Parathyroid adenoma (tissue), 2 donors: Measurements from ENCODE around the gene CTNNAL1.

Experiments
- H2AFZ ChIP-seq: fragments of 300-600 bp; sonication (generic); one replicate; pipeline ENCODE4 v1.7.0; 2017; ENCODE audit warnings: antibody characterized with exemption, mild to moderate bottlenecking
- H3K27ac ChIP-seq: fragments of 300-600 bp; sonication (generic); one replicate; pipeline ENCODE4 v1.7.0; 2017
- H3K27me3 ChIP-seq: fragments of 300-600 bp; sonication (generic); one replicate; pipeline ENCODE4 v1.7.0; 2017; ENCODE audit warnings: low read length; ENCODE audit not compliant: control insufficient read depth, insufficient read depth
- H3K36me3 ChIP-seq: fragments of 300-600 bp; sonication (generic); one replicate; pipeline ENCODE4 v1.7.0; 2017; ENCODE audit warnings: low read length; ENCODE audit not compliant: control insufficient read depth, insufficient read depth
- H3K4me1 ChIP-seq: fragments of 300-600 bp; sonication (generic); one replicate; pipeline ENCODE4 v1.7.0; 2017; ENCODE audit warnings: control low read depth
- H3K4me2 ChIP-seq: fragments of 300-600 bp; sonication (generic); one replicate; pipeline ENCODE4 v1.7.0; 2017; ENCODE audit warnings: low read length
- H3K4me3 ChIP-seq: fragments of 300-600 bp; sonication (generic); one replicate; pipeline ENCODE4 v1.7.0; 2017; ENCODE audit warnings: low read depth, low read length
- H3K79me2 ChIP-seq: fragments of 300-600 bp; sonication (generic); one replicate; pipeline ENCODE4 v1.7.0; 2017; ENCODE audit warnings: control low read depth
- H3K9ac ChIP-seq: fragments of 300-600 bp; sonication (generic); one replicate; pipeline ENCODE4 v1.7.0; 2017; ENCODE audit warnings: mild to moderate bottlenecking
- H3K9me3 ChIP-seq: fragments of 300-600 bp; sonication (generic); one replicate; pipeline ENCODE4 v1.7.0; 2017; ENCODE audit warnings: low read length; ENCODE audit not compliant: control insufficient read depth
- CTCF ChIP-seq: fragments of 300-600 bp; sonication (generic); IDR thresholded peaks from one replicate; pipeline ENCODE4 v1.7.0; 2017; ENCODE audit warnings: antibody characterized with exemption, mild to moderate bottlenecking
- donor health status: primary hyperparathyroidism.

CTNNAL1 gene

DNA sequence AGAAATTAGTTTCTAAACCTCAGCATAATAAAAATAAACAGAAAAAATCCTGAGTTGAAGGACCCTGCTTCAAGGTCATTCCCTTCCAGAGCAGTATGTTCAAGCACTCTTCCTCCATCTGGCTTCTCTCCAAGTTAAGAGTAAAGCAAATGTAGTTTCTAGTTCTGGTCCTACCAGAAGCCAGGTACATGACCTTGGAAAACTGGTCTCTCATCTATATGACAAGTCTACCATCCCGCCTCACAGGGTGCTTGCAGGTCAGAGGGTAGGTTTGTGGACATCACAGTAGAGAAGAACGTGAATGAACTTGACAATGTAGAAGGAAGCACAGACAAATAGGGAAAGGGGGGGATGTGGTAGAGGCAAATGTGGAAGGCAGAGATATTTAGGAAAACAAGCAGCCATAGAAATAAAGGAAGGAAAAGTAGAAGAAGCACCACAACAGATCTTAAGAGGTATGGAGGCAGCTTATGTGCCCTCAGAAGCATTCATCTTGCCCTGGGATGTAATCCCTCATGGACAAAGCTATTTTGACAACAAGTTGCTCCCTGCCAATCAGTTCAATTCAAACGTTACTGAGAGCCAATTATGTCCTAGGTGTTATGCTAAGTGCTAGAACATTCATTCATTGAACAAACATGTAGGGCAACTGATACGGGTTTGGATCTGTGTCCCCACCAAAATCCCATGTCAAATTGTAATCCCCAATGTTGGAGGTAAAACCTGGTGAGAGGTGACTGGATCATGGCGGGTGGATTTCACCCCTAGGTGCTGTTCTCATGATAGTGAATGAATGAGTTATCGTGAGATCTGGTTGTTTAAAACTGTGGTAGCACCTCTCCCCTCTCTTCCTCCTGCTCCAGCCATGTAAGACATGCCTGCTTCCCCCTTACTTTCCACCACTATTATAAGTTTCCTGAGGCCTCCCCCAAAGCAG, 23.7 kb upstream of the CTNNAL1 start:
- H3K4me3 ChIP-seq, result no peak overlapping the region
- no peaks in the 10 kb centered on the region for H3K27me3 ChIP-seq
- H2AFZ ChIP-seq, result no peak overlapping the region
- H3K4me1 ChIP-seq, result no peaks in the 10 kb centered on the region
- no peak overlapping the region for H3K9ac ChIP-seq
- H3K9me3 ChIP-seq, result no peaks in the 10 kb centered on the region
- TF ChIP-seq CTCF, result no peak
- H3K27ac ChIP-seq, result no peak overlapping the region
- no peaks in the 10 kb centered on the region for H3K79me2 ChIP-seq
- H3K36me3 ChIP-seq, result no peaks in the 10 kb centered on the region
- no peak overlapping the region for H3K4me2 ChIP-seq

GRCh38 chr9:109035684-109036423, 22.6 kb upstream of the CTNNAL1 start:
- no peaks in the 10 kb centered on the region for H3K36me3 ChIP-seq
- H2AFZ ChIP-seq, result no peak overlapping the region
- no peaks in the 10 kb centered on the region for H3K4me1 ChIP-seq
- TF ChIP-seq CTCF, result no peak
- no peaks in the 10 kb centered on the region for H3K27me3 ChIP-seq
- no peak overlapping the region for H3K4me3 ChIP-seq
- no peak overlapping the region for H3K4me2 ChIP-seq
- no peaks in the 10 kb centered on the region for H3K79me2 ChIP-seq
- H3K9me3 ChIP-seq, result no peaks in the 10 kb centered on the region
- H3K27ac ChIP-seq, result peak overlapping the region; percentile 15
- H3K9ac ChIP-seq, result no peak overlapping the region

- Histone ChIP-seq H3K4me1 (no peaks in the 10 kb centered on the region), H3K9ac (no peak overlapping the region), H3K27ac (no peak overlapping the region), H2AFZ (no peak overlapping the region), H3K27me3 (no peaks in the 10 kb centered on the region), H3K79me2 (no peaks in the 10 kb centered on the region), H3K9me3 (no peaks in the 10 kb centered on the region), H3K4me3 (no peak overlapping the region), H3K4me2 (no peak overlapping the region), H3K36me3 (no peaks in the 10 kb centered on the region)
- TF ChIP-seq CTCF, result no peak
These were observed 20.8 kb upstream of the CTNNAL1 start for GRCh38 chr9:109033941-109034700.

DNA sequence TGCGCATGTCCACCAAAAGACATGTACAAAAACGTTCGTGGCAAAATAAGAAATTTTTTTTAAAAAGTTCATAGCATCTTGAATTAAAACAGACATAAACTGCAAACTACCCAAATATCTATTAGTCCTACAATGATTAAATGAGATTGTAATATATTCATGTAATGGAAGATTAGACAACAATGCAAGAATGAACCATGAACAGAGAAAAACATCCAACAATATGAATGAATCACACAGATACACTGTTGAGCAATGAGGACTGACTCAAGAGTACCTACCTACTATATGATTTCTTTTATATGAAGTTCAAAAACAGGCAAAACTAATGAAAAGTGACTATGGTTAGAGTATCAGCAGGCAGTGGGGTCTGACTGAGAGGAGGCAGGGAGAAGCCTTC, 17.9 kb upstream of the CTNNAL1 start:
- H2AFZ ChIP-seq, result no peak overlapping the region
- H3K4me2 ChIP-seq, result no peak overlapping the region
- H3K9ac ChIP-seq, result no peak overlapping the region
- H3K27me3 ChIP-seq, result no peaks in the 10 kb centered on the region
- no peaks in the 10 kb centered on the region for H3K4me1 ChIP-seq
- H3K27ac ChIP-seq, result no peak overlapping the region
- H3K79me2 ChIP-seq, result no peaks in the 10 kb centered on the region
- TF ChIP-seq CTCF, result no peak
- no peak overlapping the region for H3K4me3 ChIP-seq
- H3K36me3 ChIP-seq, result no peaks in the 10 kb centered on the region
- no peaks in the 10 kb centered on the region for H3K9me3 ChIP-seq
